Activated CD8-positive, alpha-beta T cell treated with anti-CD3 and anti-CD28 coated beads, Interleukin-2, amount 10 ng/mL, durations not matched to agents 7 days and 5 days (primary cell): Measurements from ENCODE around the gene FAM124B. TPM values are rescaled to one million over a fixed set of nuclear protein-coding genes. Genes with fewer than 3 reads are reported as not detected.

Experiments used
- ATAC-seq: fragments of 150-1000 bp; cut with Tn5 transposase; one replicate; pipeline ENCODE4 v1.10.0; 2021; ENCODE audit warnings: moderate library complexity
- CTCF ChIA-PET: fragments of 350-600 bp; sonication (Branson Sonifier 250); formaldehyde crosslinking; loops from one replicate; lab custom pipeline; 2021; ENCODE audit warnings: antibody characterized with exemption; lab: Charles Lee
- POLR2A ChIA-PET: fragments of 350-600 bp; sonication (Branson Sonifier 250); formaldehyde crosslinking; loops from one replicate; lab custom pipeline; 2021; ENCODE audit warnings: antibody characterized with exemption; lab: Charles Lee
- DNase-seq: peaks from one replicate; pipeline ENCODE4 v3.0.0-alpha.2; 2020
- H3K27ac Mint-ChIP-seq: one replicate; pipeline ENCODE4 v1.8.0; 2021; ENCODE audit warnings: mild to moderate bottlenecking, mixed read lengths
- H3K27me3 Mint-ChIP-seq: one replicate; pipeline ENCODE4 v1.8.0; 2021; ENCODE audit warnings: low read depth, mixed read lengths
- H3K36me3 Mint-ChIP-seq: one replicate; pipeline ENCODE4 v1.8.0; 2021; ENCODE audit warnings: low read depth, mixed read lengths
- H3K4me1 Mint-ChIP-seq: one replicate; pipeline ENCODE4 v1.8.0; 2021; ENCODE audit warnings: low read depth, mixed read lengths
- H3K4me3 Mint-ChIP-seq: one replicate; pipeline ENCODE4 v1.8.0; 2021; ENCODE audit warnings: mild to moderate bottlenecking, mixed read lengths
- H3K9me3 Mint-ChIP-seq: one replicate; pipeline ENCODE4 v1.8.0; 2022; ENCODE audit warnings: mixed read lengths; ENCODE audit not compliant: insufficient read depth
- total RNA-seq, 2 experiments: library from RNA; stranded (reverse); gene quantifications; one replicate each; pipeline ENCODE4 v1.2.3, GENCODE V29; 2021

FAM124B gene
- total RNA-seq, 2 experiments from 2014 or later, result 0.16 to 0.21 TPM

- Mint-ChIP-seq H3K4me3 (no peak overlapping the region), H3K27ac (no peak overlapping the region), H3K4me1 (peaks cover 3% of the 10 kb centered on the region), H3K9me3 (no peaks in the 10 kb centered on the region), H3K36me3 (no peaks in the 10 kb centered on the region), H3K27me3 (peaks cover 6% of the 10 kb centered on the region)
- no peak for ATAC-seq
- CTCF ChIA-PET, result no interaction called here
- DNase-seq, result no peak
- POLR2A ChIA-PET, result no interaction called here
These were observed 30.2 kb upstream of the FAM124B start for GRCh38 chr2:224432003-224432579.

DNA sequence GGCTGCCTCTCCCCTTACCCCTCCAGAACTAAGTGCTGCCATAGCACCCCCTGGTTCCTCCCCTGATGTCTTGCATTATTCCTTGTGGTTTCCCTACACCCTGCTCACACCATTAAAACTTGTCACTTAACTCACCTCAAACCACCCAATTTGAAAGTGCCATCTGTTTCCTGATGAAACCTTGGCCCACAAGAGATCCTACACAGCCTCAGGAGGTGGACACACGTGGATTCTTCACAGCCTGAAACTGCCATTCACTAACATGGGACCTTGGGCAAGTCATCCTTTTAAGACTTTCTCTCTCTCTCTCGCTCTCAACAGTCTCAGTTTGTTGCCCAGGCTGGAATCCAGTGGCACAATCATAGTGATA lies 27.5 kb upstream of the FAM124B start:
- CTCF ChIA-PET, result no interaction called here
- Mint-ChIP-seq H3K27me3 (peaks cover 1% of the 10 kb centered on the region), H3K9me3 (no peaks in the 10 kb centered on the region), H3K36me3 (no peaks in the 10 kb centered on the region), H3K4me3 (no peak overlapping the region), H3K4me1 (peaks cover 3% of the 10 kb centered on the region), H3K27ac (no peak overlapping the region)
- DNase-seq, result no peak
- POLR2A ChIA-PET, result no interaction called here
- no peak for ATAC-seq

DNA sequence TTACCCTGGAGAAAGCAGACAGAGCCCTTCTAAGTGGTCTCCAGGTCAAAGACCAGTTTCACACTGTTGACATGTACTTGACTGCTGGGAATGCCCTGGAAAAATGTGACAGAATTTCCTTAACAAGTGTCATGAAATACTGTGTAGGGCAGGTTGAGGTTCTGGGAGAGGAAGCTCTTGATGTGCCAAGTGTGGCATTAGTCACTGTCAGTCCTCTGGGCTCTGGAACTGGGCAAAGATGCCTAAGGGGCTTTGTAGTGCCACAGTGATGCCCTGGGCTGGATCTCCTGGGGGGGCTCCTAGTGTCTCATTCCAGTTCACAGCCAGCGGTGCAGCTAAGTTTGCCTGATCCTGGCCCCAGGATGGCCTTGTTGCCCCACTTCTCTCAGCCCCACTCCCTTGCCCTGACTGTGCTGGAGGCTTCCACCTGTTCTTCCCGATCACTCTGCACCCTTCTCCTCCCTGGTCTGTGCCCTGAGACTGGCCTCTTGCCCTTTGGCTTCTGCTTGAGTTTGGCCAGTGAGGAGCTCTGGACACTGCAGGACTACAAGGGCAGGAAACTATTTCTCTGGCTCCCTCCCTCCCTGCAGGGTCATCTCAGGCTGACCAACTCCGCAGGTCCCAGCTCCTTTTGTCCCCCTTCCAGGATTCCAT lies 27.0 kb upstream of the FAM124B start:
- CTCF ChIA-PET, result no interaction called here
- no peak for DNase-seq
- H3K9me3 Mint-ChIP-seq, result no peaks in the 10 kb centered on the region
- peaks cover 3% of the 10 kb centered on the region for H3K27me3 Mint-ChIP-seq
- POLR2A ChIA-PET, result no interaction called here
- H3K4me3 Mint-ChIP-seq, result no peak overlapping the region
- H3K4me1 Mint-ChIP-seq, result peaks cover 3% of the 10 kb centered on the region
- ATAC-seq, result no peak
- H3K27ac Mint-ChIP-seq, result no peak overlapping the region
- H3K36me3 Mint-ChIP-seq, result no peaks in the 10 kb centered on the region

- peaks cover 3% of the 10 kb centered on the region for H3K4me1 Mint-ChIP-seq
- peaks cover 5% of the 10 kb centered on the region for H3K27me3 Mint-ChIP-seq
- ATAC-seq, result no peak
- no peak overlapping the region for H3K4me3 Mint-ChIP-seq
- CTCF ChIA-PET, result interaction anchor here (0.9 kb wide), 1 partner anchor 218 kb away, joined by 3 read pairs; no protein-coding TSS in a partner anchor
- no peak overlapping the region for H3K27ac Mint-ChIP-seq
- POLR2A ChIA-PET, result no interaction called here
- no peaks in the 10 kb centered on the region for H3K9me3 Mint-ChIP-seq
- DNase-seq, result no peak
- no peaks in the 10 kb centered on the region for H3K36me3 Mint-ChIP-seq
These were observed 25.6 kb upstream of the FAM124B start for GRCh38 chr2:224427471-224427870.

GRCh38 chr2:224426656-224427055 lies 24.7 kb upstream of the FAM124B start:
- Mint-ChIP-seq H3K9me3 (no peaks in the 10 kb centered on the region), H3K4me3 (no peak overlapping the region), H3K4me1 (no peaks in the 10 kb centered on the region), H3K36me3 (no peaks in the 10 kb centered on the region), H3K27me3 (peaks cover 5% of the 10 kb centered on the region), H3K27ac (no peak overlapping the region)
- no peak for DNase-seq
- ChIA-PET CTCF (no interaction called here), POLR2A (no interaction called here)
- ATAC-seq, result no peak

GRCh38 chr2:224421065-224421464 lies 19.2 kb upstream of the FAM124B start:
- H3K36me3 Mint-ChIP-seq, result no peaks in the 10 kb centered on the region
- DNase-seq, result no peak
- POLR2A ChIA-PET, result no interaction called here
- peaks cover 11% of the 10 kb centered on the region for H3K27me3 Mint-ChIP-seq
- no peak for ATAC-seq
- H3K9me3 Mint-ChIP-seq, result no peaks in the 10 kb centered on the region
- H3K27ac Mint-ChIP-seq, result no peak overlapping the region
- CTCF ChIA-PET, result interaction anchor here (1.2 kb wide), 1 partner anchor 51 kb away, joined by 3 read pairs; no protein-coding TSS in a partner anchor
- H3K4me3 Mint-ChIP-seq, result no peak overlapping the region
- H3K4me1 Mint-ChIP-seq, result no peaks in the 10 kb centered on the region

- no peak overlapping the region for H3K27ac Mint-ChIP-seq
- ChIA-PET CTCF (no interaction called here), POLR2A (no interaction called here)
- peaks cover 10% of the 10 kb centered on the region for H3K27me3 Mint-ChIP-seq
- ATAC-seq (no peak), DNase-seq (no peak)
- H3K4me3 Mint-ChIP-seq, result no peak overlapping the region
- H3K9me3 Mint-ChIP-seq, result no peaks in the 10 kb centered on the region
- no peaks in the 10 kb centered on the region for H3K36me3 Mint-ChIP-seq
- H3K4me1 Mint-ChIP-seq, result no peaks in the 10 kb centered on the region
These were observed 16.0 kb upstream of the FAM124B start for GRCh38 chr2:224417947-224418346.

DNA sequence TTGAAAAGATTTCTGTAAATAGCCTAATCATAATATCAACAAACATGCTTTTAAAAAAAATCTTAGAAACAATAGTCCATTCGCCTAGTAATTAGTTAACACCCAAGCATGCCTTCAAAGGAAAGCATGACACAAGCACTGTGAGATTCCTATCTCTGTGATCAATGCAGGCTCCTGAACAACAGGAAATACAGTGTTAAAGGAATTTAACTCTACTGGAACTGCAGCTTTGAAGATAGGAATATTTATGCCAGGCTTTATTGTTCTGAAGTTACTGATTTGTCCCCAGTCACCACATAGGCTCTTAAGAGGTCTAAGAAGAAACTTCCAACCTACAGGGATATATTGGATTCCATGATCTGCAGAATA lies 15.4 kb upstream of the FAM124B start:
- H3K4me3 Mint-ChIP-seq, result no peak overlapping the region
- CTCF ChIA-PET, result no interaction called here
- H3K27me3 Mint-ChIP-seq, result peaks cover 10% of the 10 kb centered on the region
- DNase-seq (no peak), ATAC-seq (no peak)
- H3K4me1 Mint-ChIP-seq, result no peaks in the 10 kb centered on the region
- H3K27ac Mint-ChIP-seq, result no peak overlapping the region
- H3K9me3 Mint-ChIP-seq, result no peaks in the 10 kb centered on the region
- H3K36me3 Mint-ChIP-seq, result no peaks in the 10 kb centered on the region
- POLR2A ChIA-PET, result no interaction called here

GRCh38 chr2:224416656-224417360 lies 14.9 kb upstream of the FAM124B start:
- no peak for DNase-seq
- Mint-ChIP-seq H3K36me3 (no peaks in the 10 kb centered on the region), H3K4me3 (no peak overlapping the region), H3K27ac (no peak overlapping the region), H3K27me3 (peaks cover 10% of the 10 kb centered on the region), H3K9me3 (no peaks in the 10 kb centered on the region), H3K4me1 (no peaks in the 10 kb centered on the region)
- ChIA-PET POLR2A (no interaction called here), CTCF (no interaction called here)
- ATAC-seq, result no peak

- no peak for DNase-seq
- Mint-ChIP-seq H3K9me3 (no peaks in the 10 kb centered on the region), H3K27me3 (peaks cover 11% of the 10 kb centered on the region), H3K36me3 (no peaks in the 10 kb centered on the region), H3K27ac (no peak overlapping the region), H3K4me3 (no peak overlapping the region), H3K4me1 (no peaks in the 10 kb centered on the region)
- POLR2A ChIA-PET, result no interaction called here
- ATAC-seq, result no peak
- CTCF ChIA-PET, result no interaction called here
These were observed 11.5 kb upstream of the FAM124B start for GRCh38 chr2:224413381-224413780.

GRCh38 chr2:224412141-224413015 lies 10.5 kb upstream of the FAM124B start:
- H3K27ac Mint-ChIP-seq, result no peak overlapping the region
- H3K4me3 Mint-ChIP-seq, result no peak overlapping the region
- H3K36me3 Mint-ChIP-seq, result no peaks in the 10 kb centered on the region
- ATAC-seq (no peak), DNase-seq (no peak)
- H3K9me3 Mint-ChIP-seq, result no peaks in the 10 kb centered on the region
- POLR2A ChIA-PET, result interaction anchor here (0.6 kb wide), 1 partner anchor 234 kb away, joined by 6 read pairs; no protein-coding TSS in a partner anchor
- CTCF ChIA-PET, result interaction anchor here (1.2 to 1.9 kb wide), 3 partner anchors 37 to 44 kb away, joined by 3 to 4 read pairs (median 3); no protein-coding TSS in a partner anchor
- peaks cover 11% of the 10 kb centered on the region for H3K27me3 Mint-ChIP-seq
- peaks cover 3% of the 10 kb centered on the region for H3K4me1 Mint-ChIP-seq
